ENCODE measurements around the gene SCAANT1.

SCAANT1 gene

GRCh38 chr3:63896332-63897030 lies 15.7 kb downstream of the SCAANT1 start:
- no peak for DNase-seq

- DNase-seq: peak; percentile 26
Measured at GRCh38 chr3:63895422-63896189, 16.6 kb downstream of the SCAANT1 start.

GRCh38 chr3:63892773-63893352 lies 19.3 kb downstream of the SCAANT1 start:
- no peak for DNase-seq

- no peak for DNase-seq
Measured at GRCh38 chr3:63891518-63891917, 20.7 kb downstream of the SCAANT1 start.

- no peak for DNase-seq
Measured at GRCh38 chr3:63886858-63887257, 25.3 kb downstream of the SCAANT1 start.

GRCh38 chr3:63880653-63881052 lies 31.5 kb downstream of the SCAANT1 start:
- DNase-seq: no peak

GRCh38 chr3:63878394-63879060 lies 33.7 kb downstream of the SCAANT1 start:
- no peak for DNase-seq

- no peak for DNase-seq
Measured at GRCh38 chr3:63877737-63878393, 34.3 kb downstream of the SCAANT1 start.

- DNase-seq: no peak
Measured at GRCh38 chr3:63876260-63876659, 35.9 kb downstream of the SCAANT1 start.

- DNase-seq: no peak
Measured at GRCh38 chr3:63875510-63875909, 36.7 kb downstream of the SCAANT1 start.

GRCh38 chr3:63874769-63875168 lies 37.4 kb downstream of the SCAANT1 start:
- no peak for DNase-seq

GRCh38 chr3:63872135-63872924 lies 39.9 kb downstream of the SCAANT1 start:
- no peak for DNase-seq

GRCh38 chr3:63870615-63871005 lies 41.6 kb downstream of the SCAANT1 start:
- DNase-seq: no peak

- no peak for DNase-seq
Measured at GRCh38 chr3:63869940-63870614, 42.1 kb downstream of the SCAANT1 start.

GRCh38 chr3:63867225-63867624 lies 45.0 kb downstream of the SCAANT1 start:
- no peak for DNase-seq

GRCh38 chr3:63864965-63865327 lies 47.2 kb downstream of the SCAANT1 start:
- no peak for DNase-seq

GRCh38 chr3:63864008-63864964 lies 47.9 kb downstream of the SCAANT1 start:
- peak; percentile 63 for DNase-seq

GRCh38 chr3:63863150-63864007 lies 48.8 kb downstream of the SCAANT1 start, which contains the start of the genes ATXN7 and THOC7:
Gene ATXN7 (plus strand): TSS chr3:63863867. CDS start chr3:63912599, 48,732 bp downstream.
Gene THOC7 (minus strand): TSS chr3:63863805. CDS start chr3:63863790, 15 bp downstream.
- DNase-seq: peak; percentile 77

GRCh38 chr3:63862804-63863149 lies 49.4 kb downstream of the SCAANT1 start:
- DNase-seq: no peak
